GM23338 (cell line): ENCODE data around the gene PLA2G4B.

ENCODE experiments used
- CTCF ChIP-seq, 2 experiments: fragments of 200-600 bp in 1 of 2; sonication (generic) in 1 of 2; conservative IDR thresholded peaks; 2 replicates each; pipeline versions ENCODE4 v1.5.1 to v1.6.1; 2016 to 2017; ENCODE audit warnings: antibody characterized with exemption in 2 of 2, low read depth in 2 of 2, mild to moderate bottlenecking in 2 of 2, moderate library complexity in 1 of 2
- EZH2 ChIP-seq: fragments of 200-600 bp; sonication (generic); IDR thresholded peaks from one replicate; pipeline ENCODE4 v1.8.0; 2017; ENCODE audit warnings: antibody characterized with exemption, mild to moderate bottlenecking, low read depth; ENCODE audit not compliant: unreplicated experiment
- POLR2AphosphoS5 ChIP-seq: IDR thresholded peaks from 2 replicates; pipeline ENCODE4 v1.6.1; 2016; ENCODE audit warnings: antibody characterized with exemption, low read depth

- TF ChIP-seq CTCF (conservative IDR thresholded peaks at IDR 0.05; ENCODE audit: low read depth in 2 of 2) = no peak
- no peak for TF ChIP-seq EZH2
- TF ChIP-seq POLR2AphosphoS5 = no peak
Measured at GRCh38 chr15:41839781-41840491, 1.3 kb downstream of the PLA2G4B start.
